ENCODE data around the gene NDUFB4. TPM values are rescaled to one million over a fixed set of nuclear protein-coding genes. Genes with fewer than 3 reads are reported as not detected.

Gene NDUFB4
- total RNA-seq, 4 donors from 2014 or later = 44.1 to 58.8 (median 49.7) TPM

DNA sequence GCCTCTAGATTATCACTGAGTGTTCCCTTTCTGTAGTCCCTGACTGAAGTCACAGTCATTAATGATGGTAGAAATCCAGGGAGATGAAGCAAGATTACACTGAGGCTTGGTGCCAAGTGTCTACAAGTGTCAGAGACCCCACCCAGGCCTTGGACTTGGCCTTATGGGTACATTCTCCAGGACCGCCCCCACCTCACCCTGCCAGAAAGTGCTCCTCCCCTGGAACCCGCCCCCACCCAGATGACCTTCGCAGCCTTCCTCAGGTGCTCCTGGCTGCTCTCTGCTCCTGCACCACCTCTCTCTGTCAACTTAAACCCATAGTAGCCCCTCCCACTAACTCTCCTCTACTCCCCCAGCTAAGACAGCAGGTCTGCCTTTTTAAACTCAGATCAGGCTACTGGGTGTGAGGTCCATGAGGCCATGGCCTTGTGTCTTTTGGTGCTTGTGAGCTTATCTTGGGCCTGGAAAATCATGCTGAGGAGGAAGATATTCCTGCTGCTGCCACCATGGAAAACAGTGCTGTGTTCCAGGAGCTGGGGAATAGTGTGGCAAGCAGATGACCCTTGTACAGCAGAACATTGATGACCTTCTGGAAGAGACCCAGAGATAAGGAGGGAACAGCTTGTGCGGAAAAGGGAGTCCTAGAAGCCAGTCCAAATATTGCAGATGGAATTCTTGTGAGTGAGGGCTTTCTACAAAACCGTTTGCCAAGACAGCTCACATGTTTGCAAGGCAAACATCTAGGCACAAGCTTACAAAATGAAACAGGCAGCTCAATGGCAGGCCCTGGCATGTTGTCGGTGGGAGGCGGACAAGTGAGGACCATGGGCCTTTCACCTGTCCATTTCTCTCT, 40.3 kb upstream of the NDUFB4 start:
- H3K4me1 ChIP-seq = peaks cover 0 to 79% (median 7%) of the 10 kb centered on the region in 4 donors
- no peaks in the 10 kb centered on the region for H3K36me3 ChIP-seq
- peak in 1 of 2 donors; percentile 68 for TF ChIP-seq EP300 (IDR thresholded peaks at IDR 0.05)
- no peak for TF ChIP-seq POLR2A (IDR thresholded peaks at IDR 0.05)
- H3K9me3 ChIP-seq = no peaks in the 10 kb centered on the region
- H3K27me3 ChIP-seq = no peaks in the 10 kb centered on the region
- WGBS, 2 donors = 80 to 82% methylated on average over 7 of the region's 7 CpGs
- DNase-seq (ENCODE audit: low spot score in 2 of 2) = no peak
- H3K27ac ChIP-seq = peak overlapping the region in 3 of 4 donors; percentile 4 to 60 (median 4)
- no peak overlapping the region for H3K4me3 ChIP-seq

DNA sequence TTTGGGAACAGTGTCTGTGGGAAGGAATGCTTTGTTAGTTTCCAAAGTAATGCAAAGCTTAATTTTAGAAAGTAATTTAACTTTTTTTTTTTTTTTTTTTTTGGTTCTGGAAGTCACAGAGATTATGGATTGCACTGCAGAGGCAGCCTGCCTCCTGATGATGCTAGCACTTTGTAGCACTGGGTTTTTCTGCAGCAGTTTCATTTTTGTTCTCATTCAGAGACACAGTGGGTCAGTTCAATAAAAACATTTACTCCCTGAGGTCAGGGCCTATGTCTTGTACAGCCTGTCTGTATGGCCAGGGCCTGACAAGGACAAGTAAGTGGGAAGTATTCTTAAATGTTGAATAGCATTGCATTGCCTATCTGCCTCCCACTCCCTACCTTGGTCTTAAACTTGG, 39.0 kb upstream of the NDUFB4 start:
- Histone ChIP-seq H3K4me3 (no peak overlapping the region), H3K4me1 (peaks cover 0 to 76% (median 6%) of the 10 kb centered on the region in 4 donors), H3K9me3 (no peaks in the 10 kb centered on the region), H3K27ac (peak overlapping the region in 1 of 4 donors; percentile 92), H3K27me3 (no peaks in the 10 kb centered on the region), H3K36me3 (no peaks in the 10 kb centered on the region)
- TF ChIP-seq POLR2A (IDR thresholded peaks at IDR 0.05) (no peak), EP300 (IDR thresholded peaks at IDR 0.05) (no peak)
- TF ChIP-seq, protein P1, sequence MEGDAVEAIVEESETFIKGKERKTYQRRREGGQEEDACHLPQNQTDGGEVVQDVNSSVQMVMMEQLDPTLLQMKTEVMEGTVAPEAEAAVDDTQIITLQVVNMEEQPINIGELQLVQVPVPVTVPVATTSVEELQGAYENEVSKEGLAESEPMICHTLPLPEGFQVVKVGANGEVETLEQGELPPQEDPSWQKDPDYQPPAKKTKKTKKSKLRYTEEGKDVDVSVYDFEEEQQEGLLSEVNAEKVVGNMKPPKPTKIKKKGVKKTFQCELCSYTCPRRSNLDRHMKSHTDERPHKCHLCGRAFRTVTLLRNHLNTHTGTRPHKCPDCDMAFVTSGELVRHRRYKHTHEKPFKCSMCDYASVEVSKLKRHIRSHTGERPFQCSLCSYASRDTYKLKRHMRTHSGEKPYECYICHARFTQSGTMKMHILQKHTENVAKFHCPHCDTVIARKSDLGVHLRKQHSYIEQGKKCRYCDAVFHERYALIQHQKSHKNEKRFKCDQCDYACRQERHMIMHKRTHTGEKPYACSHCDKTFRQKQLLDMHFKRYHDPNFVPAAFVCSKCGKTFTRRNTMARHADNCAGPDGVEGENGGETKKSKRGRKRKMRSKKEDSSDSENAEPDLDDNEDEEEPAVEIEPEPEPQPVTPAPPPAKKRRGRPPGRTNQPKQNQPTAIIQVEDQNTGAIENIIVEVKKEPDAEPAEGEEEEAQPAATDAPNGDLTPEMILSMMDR (IDR thresholded peaks at IDR 0.05) = no peak
- no peak for DNase-seq (ENCODE audit: low spot score in 2 of 2)

DNA sequence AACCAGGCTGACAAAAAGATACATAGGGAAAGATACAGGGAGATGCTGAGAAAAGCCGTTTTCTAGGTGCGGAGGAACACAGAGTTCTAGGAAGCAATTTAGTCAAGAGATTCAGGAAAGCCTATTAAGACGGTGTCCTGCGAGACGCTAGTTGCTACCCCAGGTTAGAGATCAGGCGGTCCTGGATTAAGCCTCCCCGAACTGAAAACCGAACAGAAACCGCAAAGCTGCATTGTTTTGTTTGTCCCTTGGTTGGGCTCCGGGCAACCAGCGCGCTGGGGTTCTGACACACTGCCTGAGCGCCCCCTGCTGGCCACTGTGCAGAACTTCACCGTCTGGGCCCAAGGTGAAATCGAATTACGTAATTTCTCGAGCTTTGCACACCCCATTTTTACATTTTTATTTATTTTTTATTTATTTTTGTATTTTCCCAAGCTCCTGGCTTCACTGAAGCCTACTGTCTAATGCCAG, 37.3 kb upstream of the NDUFB4 start:
- peaks cover 0 to 66% (median 6%) of the 10 kb centered on the region in 4 donors for H3K4me1 ChIP-seq
- H3K4me3 ChIP-seq = peak overlapping the region; percentile 22 to 56 (median 46)
- DNase-seq (ENCODE audit: low spot score in 2 of 2) = peak; percentile 82 to 90
- 0% methylated on average over 17 of the region's 17 CpGs for WGBS, 2 donors
- H3K9me3 ChIP-seq = no peaks in the 10 kb centered on the region
- peak overlapping the region; percentile 76 to 92 (median 88) for H3K27ac ChIP-seq
- no peaks in the 10 kb centered on the region for H3K36me3 ChIP-seq
- H3K27me3 ChIP-seq = no peaks in the 10 kb centered on the region
- TF ChIP-seq, protein P1 (IDR thresholded peaks at IDR 0.05) = peak; percentile 94 to 99 (median 96)
- TF ChIP-seq POLR2A (IDR thresholded peaks at IDR 0.05) (no peak), EP300 (IDR thresholded peaks at IDR 0.05) (peak in 1 of 2 donors; percentile 71)

DNA sequence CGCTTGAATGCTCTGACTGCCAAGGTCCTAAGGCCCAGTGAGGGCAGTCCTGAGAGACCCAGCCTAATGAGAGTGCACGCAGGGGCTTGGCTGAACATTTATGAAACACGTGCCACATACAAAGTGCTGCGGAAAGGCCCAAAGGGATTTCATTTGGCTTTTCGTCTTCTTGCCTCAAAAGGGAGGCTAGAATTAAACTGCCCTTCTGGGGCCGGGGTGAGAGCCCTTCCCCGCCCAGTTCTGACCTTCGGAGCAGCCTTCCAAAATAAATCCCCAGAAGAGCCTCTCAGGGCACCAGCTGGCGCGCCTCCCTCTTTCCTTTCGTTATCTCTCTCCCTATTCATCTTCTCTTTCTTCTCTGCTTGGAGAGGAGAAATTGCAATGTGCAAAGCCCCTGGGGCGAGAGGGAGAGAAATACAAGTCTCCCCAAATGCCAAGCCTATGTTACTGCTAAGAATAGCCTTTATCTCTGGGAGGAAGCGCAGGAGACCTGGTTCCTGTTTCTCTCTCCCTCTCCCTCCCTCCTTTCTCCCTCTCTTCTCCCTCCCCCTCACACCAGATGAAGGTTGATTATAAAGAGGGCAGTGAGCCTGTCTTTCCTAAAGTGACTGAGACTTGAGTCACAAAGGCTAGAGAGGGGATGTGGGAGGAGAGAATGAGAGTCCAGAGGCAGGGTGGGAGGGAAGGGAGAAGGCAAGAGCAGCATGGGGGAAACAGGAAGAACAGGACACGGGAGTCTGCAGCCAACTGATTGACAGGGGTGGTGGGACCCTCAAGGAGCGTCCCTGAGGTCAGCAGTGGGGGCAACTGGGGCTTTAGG, 36.7 kb upstream of the NDUFB4 start:
- TF ChIP-seq POLR2A (IDR thresholded peaks at IDR 0.05) = no peak
- TF ChIP-seq, protein P1 (IDR thresholded peaks at IDR 0.05) = peak in 1 of 5 experiments; percentile 8
- no peak for TF ChIP-seq EP300 (IDR thresholded peaks at IDR 0.05)
- no peaks in the 10 kb centered on the region for H3K27me3 ChIP-seq
- peak overlapping the region; percentile 76 to 92 (median 88) for H3K27ac ChIP-seq
- peak overlapping the region; percentile 22 to 56 (median 41) for H3K4me3 ChIP-seq
- no peaks in the 10 kb centered on the region for H3K9me3 ChIP-seq
- H3K4me1 ChIP-seq = peaks cover 0 to 61% (median 6%) of the 10 kb centered on the region in 4 donors
- H3K36me3 ChIP-seq = no peaks in the 10 kb centered on the region
- WGBS, 2 donors = 5 to 13% methylated on average over 15 of the region's 15 CpGs
- peak in 1 of 2 donors; percentile 25 for DNase-seq (ENCODE audit: low spot score in 2 of 2)
